Measurements from ENCODE around the gene CEMP1.
"Not testable (repeated sequence)": the region's sequence is repeated elsewhere in the genome, so short reads cannot be mapped to it uniquely, and the experiment has no call there.

The CEMP1 gene

GRCh38 chr16:2539192-2539844, 8.1 kb upstream of the CEMP1 start:
- DNase-seq (ENCODE audit: low read depth), result not testable (repeated sequence)
- H3K4me3 ChIP-seq (ENCODE audit: low read depth, low read length), result peak overlapping the region; percentile 53

GRCh38 chr16:2537451-2538379, 6.5 kb upstream of the CEMP1 start, which contains the start of gene PDPK1:
TSS of gene PDPK1 (plus strand) at chr16:2538021. CDS start at chr16:2538113, 92 bp downstream.
- peak; percentile 85 for DNase-seq (ENCODE audit: low read depth)
- H3K4me3 ChIP-seq (ENCODE audit: low read depth, low read length), result peak within 1 kb of the TSS; percentile 59

GRCh38 chr16:2535625-2536013, 4.4 kb upstream of the CEMP1 start:
- DNase-seq (ENCODE audit: low read depth), result peak; percentile 82

GRCh38 chr16:2534335-2534734, 3.1 kb upstream of the CEMP1 start:
- not testable (repeated sequence) for H3K4me3 ChIP-seq (ENCODE audit: low read depth, low read length); DNase-seq (ENCODE audit: low read depth)

More at GRCh38 chr16:2535625-2536013, 4.4 kb upstream of the CEMP1 start:
- no peak overlapping the region for H3K4me3 ChIP-seq (ENCODE audit: low read depth, low read length)

- H3K4me3 ChIP-seq (ENCODE audit: low read depth, low read length), result no peak overlapping the region
- no peak for DNase-seq (ENCODE audit: low read depth)
Measured at GRCh38 chr16:2533912-2534311, 2.7 kb upstream of the CEMP1 start.

- H3K4me3 ChIP-seq (ENCODE audit: low read depth, low read length), result peak overlapping the region; percentile 63
- DNase-seq (ENCODE audit: low read depth), result not testable (repeated sequence)
Measured at GRCh38 chr16:2533142-2533755, 2.0 kb upstream of the CEMP1 start.

- no peak for DNase-seq (ENCODE audit: low read depth)
- H3K4me3 ChIP-seq (ENCODE audit: low read depth, low read length), result peak overlapping the region; percentile 63
Measured at GRCh38 chr16:2532494-2533141, 1.4 kb upstream of the CEMP1 start.

- peak; percentile 89 for DNase-seq (ENCODE audit: low read depth)
- peak overlapping the region; percentile 63 for H3K4me3 ChIP-seq (ENCODE audit: low read depth, low read length)
Measured at GRCh38 chr16:2531696-2532493, 687 bp upstream of the CEMP1 start.

GRCh38 chr16:2530629-2531318, 434 bp downstream of the CEMP1 start:
- no peak for DNase-seq (ENCODE audit: low read depth)
- H3K4me3 ChIP-seq (ENCODE audit: low read depth, low read length), result no peak overlapping the region

- H3K4me3 ChIP-seq (ENCODE audit: low read depth, low read length), result no peak overlapping the region
- DNase-seq (ENCODE audit: low read depth), result no peak
Measured at GRCh38 chr16:2529961-2530628, 1.1 kb downstream of the CEMP1 start.

- no peak for DNase-seq (ENCODE audit: low read depth)
Measured at GRCh38 chr16:2529061-2529931, 1.9 kb downstream of the CEMP1 start.

GRCh38 chr16:2528161-2529060, 2.8 kb downstream of the CEMP1 start:
- DNase-seq (ENCODE audit: low read depth), result no peak
- no peak overlapping the region for H3K4me3 ChIP-seq (ENCODE audit: low read depth, low read length)

More at GRCh38 chr16:2529061-2529931, 1.9 kb downstream of the CEMP1 start:
- no peak overlapping the region for H3K4me3 ChIP-seq (ENCODE audit: low read depth, low read length)

- DNase-seq (ENCODE audit: low read depth), result no peak
- H3K4me3 ChIP-seq (ENCODE audit: low read depth, low read length), result no peak overlapping the region
Measured at GRCh38 chr16:2527784-2528100, 3.5 kb downstream of the CEMP1 start.

GRCh38 chr16:2527071-2527783, 4.0 kb downstream of the CEMP1 start:
- H3K4me3 ChIP-seq (ENCODE audit: low read depth, low read length), result no peak overlapping the region
- DNase-seq (ENCODE audit: low read depth), result no peak

- no peak for DNase-seq (ENCODE audit: low read depth)
- H3K4me3 ChIP-seq (ENCODE audit: low read depth, low read length), result no peak overlapping the region
Measured at GRCh38 chr16:2526135-2526534, 5.1 kb downstream of the CEMP1 start.

Measured in skeletal muscle cell (primary cell).